ENCODE data around the gene SLC9A8.

DNA sequence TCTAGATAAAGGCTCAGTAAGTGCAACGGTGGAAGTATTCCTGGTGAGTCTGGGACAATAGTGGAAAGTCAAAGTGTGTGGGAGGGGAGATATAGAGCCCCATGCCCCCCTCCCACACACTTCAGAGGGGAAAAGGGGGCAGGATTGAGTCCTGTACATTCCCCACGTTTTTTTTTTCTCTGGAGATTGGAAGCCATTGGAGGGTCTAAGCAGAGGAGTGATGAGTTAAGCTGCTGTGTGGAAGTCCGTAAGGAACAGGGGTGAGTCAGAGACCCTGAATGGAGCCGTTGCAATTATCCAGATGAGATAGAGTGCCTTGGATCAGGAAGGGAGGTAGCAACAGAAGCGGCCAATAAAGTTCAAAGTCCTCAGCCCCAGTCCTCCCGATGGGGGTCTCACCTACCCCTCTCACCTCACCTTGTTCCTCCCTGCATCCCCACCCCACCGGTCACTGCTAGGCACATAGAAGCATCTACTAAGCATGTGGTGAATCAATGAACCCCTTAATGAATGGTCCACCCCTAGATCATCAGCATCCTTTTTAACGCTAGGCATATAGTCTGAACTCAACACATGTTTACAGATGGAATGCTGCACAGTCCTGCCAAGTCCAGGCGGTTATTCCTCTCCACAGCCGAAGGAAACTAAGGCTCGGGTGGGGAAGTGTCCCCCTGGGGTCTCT is 662 bp upstream of the SLC9A8 start:
- TF ChIP-seq POLR2A (IDR thresholded peaks at IDR 0.05) (no peak), CTCF (IDR thresholded peaks at IDR 0.05) (no peak)

Measured in adrenal gland (tissue), 5 donors.